PC-3 (cell line): ENCODE results near the gene MYO5B.

ENCODE experiments used
- CTCF ChIP-seq: fragments of 300-600 bp; sonication (generic); conservative IDR thresholded peaks from 2 replicates; pipeline ENCODE4 v1.5.1; 2017; ENCODE audit warnings: antibody characterized with exemption, low read depth, mild to moderate bottlenecking, low read length
- EZH2 ChIP-seq: fragments of 300-600 bp; sonication (generic); IDR thresholded peaks from one replicate; pipeline ENCODE4 v1.6.1; 2017; ENCODE audit warnings: antibody characterized with exemption, mild to moderate bottlenecking, low read length; ENCODE audit not compliant: unreplicated experiment

- no peak for TF ChIP-seq CTCF
- TF ChIP-seq EZH2 = no peak
Observed at GRCh38 chr18:49851624-49852023, 343.3 kb downstream of the MYO5B start.
